HK-2 (cell line): ENCODE data around the gene SLC6A7.
"Not testable (repeated sequence)": the region's sequence is repeated elsewhere in the genome, so short reads cannot be mapped to it uniquely, and the experiment has no call there.

ENCODE experiments used
- DNase-seq: peaks from one replicate; pipeline ENCODE4 v3.0.0-alpha.2; 2018; ENCODE audit not compliant: unreplicated experiment

SLC6A7 gene

DNA sequence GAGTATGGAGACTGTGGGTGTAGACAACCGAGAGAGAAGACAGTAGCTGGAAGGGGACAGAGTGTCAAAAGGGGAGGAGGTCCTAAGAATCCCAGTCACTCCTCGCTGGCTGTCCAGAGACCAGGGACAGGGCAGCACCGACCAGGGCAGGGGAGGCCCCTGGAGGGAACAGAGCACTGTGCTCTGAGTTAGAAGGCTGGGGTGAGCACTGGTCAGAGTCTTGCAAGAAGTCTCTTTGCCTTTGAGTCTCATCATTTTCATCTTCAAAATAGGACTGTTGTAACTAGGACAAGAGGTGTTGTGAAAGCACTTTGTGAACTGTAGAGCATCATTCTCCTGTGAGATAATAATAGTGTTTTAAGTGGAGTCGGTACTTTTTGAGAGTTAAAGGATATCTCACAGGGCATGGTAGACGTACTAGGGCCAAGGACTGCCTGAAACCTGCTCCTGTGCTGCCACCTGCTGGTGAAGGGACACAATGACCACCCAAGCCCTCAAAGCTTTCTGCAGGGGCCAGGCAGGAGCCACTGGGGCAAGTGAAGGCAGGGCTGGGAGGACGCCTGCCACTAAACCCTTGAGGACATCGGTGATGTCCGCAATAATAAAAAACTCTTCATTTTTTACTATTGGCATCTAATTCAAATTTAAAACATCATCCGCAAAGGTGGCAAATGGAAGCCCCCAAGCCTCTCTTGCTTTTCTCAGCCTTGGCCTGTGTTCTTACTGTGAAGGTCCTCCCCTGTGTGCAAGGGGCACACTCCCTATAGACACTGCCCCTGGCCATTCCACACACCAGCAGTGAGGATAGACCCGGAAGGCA, 28.2 kb downstream of the SLC6A7 start:
- DNase-seq: peak; percentile 73

DNA sequence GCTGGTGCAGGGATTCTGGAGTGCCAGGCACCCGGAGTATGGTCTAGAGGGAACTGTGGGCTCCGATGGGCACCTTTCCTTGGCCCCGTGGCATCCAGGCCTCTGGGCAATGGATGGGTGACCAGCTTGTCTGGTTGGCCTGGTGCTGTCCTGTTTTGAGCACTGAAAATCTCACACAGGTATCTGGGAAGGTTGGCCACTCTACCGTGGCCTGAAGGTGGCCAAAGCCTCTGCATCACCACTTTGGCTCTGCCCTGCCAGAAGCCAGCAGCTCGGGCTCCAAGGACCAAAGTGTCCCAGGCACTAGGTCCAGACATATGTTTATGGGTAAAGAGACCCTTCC, 28.8 kb downstream of the SLC6A7 start:
- DNase-seq: no peak

- no peak for DNase-seq
Measured at GRCh38 chr5:150219142-150219541, 29.3 kb downstream of the SLC6A7 start.

DNA sequence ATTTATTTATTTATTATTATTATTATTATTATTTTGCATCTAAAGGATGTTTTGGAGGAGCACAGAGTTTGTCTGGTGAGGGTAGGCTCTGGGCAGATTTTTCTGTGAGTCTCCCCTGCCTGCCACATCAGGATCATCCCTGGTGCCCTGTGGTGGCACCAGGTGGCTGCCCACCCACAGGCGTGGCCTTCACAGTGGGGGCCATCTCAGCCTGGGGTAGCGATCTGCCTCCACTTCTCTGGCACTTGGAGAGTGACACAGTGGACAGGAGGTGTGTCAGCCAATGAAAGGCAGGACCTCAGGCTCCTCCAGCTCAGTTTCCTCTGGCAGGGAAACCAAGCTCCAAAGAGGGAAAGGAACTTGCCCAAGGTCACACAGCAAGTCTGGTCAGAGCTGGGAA, 30.0 kb downstream of the SLC6A7 start:
- no peak for DNase-seq

DNA sequence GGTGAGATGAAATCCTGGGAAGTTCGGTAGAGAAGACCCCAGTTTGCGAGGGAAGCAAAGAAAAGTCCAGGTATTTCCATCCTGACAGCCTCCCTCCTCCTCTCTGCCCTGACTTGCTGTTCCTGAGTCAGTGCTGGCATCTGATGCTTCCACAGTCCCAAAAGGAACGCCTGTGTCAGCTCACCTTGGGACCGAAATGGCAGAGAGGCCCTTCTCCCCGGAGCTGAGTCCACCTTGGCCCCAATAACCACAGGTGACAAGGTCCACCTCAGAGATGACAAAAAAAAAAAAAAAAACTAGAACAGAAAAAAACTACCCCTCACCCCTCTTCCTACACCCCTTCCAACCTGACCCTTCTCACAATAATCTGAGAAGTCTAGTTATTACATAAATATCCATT, 31.6 kb downstream of the SLC6A7 start:
- no peak for DNase-seq

DNA sequence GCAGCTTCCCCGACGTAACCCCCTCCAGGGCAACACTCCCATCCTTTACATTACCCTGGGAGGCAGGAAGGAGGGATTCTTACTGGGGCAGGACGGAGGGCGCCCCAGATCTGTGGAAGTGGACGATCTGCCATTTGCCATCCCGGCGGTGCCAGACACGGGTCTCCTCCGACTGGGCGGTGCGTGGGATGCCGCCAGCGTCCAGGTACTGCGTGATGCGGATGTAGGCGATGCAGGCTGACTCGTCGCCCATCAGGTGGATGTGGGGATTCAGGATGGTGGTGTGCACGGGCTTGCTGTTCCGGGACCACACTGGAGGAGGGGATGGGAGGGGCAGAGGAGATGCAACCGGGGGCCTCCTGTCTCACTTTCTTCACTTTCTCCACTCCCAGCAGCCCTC, 33.0 kb downstream of the SLC6A7 start:
- no peak for DNase-seq

- no peak for DNase-seq
Measured at GRCh38 chr5:150223474-150223873, 33.6 kb downstream of the SLC6A7 start.

DNA sequence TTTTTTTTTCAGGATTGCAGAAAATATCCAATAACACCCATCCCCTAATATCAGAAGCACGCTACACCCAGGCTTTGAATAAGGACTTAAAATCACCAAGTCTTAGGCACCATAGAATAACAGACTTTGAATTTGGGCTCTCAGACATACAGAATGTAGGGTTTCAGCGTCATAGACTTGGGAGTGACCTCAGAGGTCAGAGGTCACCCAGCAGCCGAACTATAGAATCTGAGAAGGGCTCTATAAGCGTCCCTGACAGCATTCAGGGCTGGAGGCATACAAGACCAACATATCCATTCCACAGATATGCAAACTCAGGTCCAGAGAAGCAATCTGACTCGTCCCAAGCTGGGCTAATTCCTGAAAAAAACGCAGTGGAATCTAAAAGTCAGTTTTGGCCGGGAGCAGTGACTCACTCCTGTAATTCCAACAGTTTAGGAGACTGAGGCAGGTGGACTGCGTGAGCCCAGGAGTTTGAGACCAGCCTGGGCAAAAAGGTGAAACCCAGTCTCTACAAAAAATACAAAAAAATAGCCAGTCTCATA, 34.7 kb downstream of the SLC6A7 start:
- no peak for DNase-seq

DNA sequence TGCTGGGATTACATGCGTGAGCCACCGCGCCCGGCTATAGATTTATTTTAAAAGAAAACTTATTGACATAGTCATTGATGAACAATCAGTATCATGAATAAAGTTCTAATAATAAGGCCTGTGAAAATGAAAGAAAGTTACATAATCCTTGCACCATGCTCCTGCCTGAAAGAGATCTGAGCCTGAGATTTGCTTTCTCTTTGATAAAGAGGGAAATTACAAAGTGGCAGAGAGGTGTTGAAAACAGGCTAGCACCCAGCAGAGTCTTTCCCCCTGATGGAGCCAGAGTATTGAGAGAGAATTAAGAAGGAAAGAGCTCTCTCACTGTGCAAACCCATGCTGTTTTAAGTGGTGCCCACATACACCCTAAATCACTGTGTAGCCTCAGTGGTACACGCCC, 37.2 kb downstream of the SLC6A7 start:
- DNase-seq: no peak

- DNase-seq: no peak
Measured at GRCh38 chr5:150227606-150228273, 37.9 kb downstream of the SLC6A7 start.

- no peak for DNase-seq
Measured at GRCh38 chr5:150229571-150229970, 39.7 kb downstream of the SLC6A7 start.

DNA sequence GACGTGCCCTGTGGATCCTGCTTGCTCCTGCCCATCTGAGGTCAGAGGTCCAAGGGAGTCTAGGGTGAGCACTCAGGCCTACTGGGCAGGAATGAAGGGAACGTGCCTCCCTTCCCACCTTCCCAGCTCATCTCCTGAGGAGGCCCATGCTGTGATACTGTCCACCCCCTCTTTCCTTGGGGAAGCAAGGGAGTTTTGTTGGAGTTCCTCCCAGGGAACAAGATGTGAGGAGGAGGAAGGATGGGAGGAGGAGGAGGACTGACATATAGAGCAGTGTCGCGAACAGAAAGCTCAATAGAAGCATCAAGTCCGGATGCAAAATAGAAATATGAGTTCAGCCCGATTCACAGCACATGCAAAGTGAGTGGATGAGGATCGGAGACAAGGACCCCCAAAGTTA, 41.0 kb downstream of the SLC6A7 start:
- no peak for DNase-seq

- not testable (repeated sequence) for DNase-seq
Measured at GRCh38 chr5:150233706-150234105, 43.8 kb downstream of the SLC6A7 start.

DNA sequence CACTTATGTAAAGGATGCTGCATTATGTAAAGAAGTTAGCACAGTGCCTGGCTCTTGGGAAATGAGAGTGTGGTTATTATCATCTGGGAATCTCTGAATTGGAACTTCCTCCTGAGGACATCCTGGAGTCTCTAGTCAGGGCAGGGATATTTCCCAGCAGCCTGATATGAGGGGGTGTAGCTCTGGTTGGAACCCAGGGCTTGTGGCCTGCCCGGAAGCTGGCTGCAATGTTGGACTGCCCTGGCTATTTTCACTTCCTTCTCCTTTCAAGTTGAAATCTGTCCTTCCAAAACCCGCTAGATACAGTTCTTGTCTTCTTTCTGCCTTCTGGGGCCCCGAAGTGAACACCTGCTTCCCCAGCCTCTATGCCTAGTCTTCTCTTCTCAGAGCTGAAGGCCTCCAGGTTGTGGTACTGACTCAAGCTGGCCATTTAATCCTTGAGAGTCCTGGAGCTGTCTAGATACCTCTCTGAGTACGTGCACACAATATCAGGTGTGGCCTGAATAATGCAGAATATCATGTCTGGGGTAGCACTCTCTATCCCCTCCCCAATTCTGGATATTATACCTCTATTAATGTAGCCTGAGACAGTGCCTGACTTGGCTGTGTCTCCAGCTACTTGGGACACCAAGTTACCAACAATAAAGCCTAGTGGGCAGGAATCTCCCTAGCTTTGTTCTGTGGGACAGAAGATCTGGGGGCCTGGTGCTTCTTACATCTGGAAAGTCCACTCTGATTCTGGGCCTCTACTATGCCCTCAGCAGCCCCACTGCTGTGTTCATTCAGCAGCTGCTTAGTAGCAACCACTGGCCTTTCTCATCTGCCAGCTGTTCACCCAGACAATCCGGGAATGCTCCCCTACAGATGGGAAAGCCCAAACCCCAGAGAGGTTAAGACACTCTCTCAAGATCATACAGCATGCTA, 45.0 kb downstream of the SLC6A7 start:
- no peak for DNase-seq

GRCh38 chr5:150235500-150235854, 45.6 kb downstream of the SLC6A7 start:
- no peak for DNase-seq

GRCh38 chr5:150236313-150236712, 46.5 kb downstream of the SLC6A7 start:
- DNase-seq: no peak

DNA sequence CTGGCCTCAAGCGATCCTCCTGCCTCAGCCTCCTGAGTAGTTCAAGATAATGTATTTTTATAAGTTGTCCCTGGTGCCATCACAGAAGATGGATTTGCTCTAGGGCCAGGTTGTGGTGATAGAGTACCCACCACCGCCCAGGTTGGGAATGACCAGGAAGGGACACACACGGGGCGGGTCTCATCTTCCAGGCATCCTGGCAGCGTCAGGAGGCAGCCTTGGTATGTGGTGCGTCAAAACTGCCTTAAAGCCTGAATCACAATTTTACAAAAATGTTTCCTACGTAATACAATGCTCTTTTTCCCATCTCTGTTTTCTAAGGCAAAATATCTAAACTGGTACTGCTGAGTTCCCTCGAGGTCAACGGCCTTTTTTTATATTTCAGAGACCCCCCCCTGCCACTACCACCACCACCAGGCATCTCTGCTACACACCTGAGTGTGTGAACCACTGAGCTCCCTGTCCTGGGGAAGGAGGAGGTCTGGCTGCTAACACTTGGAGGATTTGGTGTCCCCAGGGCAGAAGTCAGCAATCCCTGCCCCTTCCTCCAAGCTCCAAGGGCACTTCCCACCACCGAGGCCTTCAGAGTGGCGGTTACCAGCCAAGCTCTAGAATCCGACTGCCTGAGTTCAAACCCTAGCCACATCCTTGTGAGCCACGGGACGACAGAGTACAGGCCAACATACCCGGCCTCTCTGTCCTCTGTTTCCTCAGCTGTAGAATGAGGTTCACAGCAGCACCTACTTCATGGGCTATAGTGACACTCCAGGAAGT, 47.3 kb downstream of the SLC6A7 start:
- no peak for DNase-seq

DNA sequence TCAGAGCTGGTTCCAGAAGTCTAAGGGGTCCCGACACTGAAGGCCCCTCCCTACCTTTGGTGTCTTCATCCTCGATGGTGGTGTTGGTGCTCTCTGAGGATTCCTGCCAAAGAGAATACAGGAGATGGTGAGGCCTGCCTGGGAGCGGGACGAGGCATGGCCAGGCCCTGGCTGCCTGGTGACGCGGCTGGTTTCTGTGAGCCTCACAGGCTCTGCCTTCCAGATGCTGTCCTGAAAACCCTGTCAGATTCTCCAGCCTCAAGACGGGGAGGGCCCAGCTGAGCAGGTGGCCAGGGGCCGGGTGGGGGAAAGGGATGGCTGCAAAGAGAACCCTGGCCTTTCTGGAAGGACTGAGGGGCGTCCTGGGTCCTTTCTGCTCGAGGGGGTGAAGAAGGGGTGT, 48.8 kb downstream of the SLC6A7 start:
- no peak for DNase-seq

DNA sequence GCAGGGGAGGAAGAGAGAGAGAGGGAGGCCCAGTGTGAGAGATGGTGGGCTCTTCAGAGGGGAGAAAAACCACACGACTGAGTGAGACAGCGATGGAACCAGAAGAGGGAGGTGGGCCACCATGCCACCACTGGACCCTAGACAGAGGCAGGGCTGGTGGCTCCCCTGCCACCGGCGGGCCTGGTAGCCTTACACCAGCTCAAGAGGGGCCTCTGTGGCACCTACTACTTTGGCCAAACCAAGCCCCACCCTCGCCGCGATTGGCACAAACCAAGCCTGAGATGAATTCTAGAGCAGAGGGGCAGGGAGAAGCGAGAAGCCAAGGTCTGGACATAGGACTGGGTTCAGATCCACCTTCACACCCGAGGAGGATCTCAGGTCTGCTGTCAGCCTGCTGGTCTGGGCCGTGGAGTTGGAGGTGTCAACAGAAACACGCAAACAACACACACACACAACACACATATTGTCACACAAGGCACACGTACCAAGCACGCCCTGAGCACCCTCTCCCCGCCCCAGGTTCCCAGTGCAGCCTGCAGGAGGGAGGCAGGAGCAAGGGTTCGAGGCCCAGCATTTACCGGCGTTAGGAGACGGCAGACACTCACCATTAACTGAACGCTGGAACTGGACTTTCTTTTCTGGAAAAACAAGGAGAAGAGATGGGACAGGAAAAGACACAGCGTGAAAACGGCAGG, 49.4 kb downstream of the SLC6A7 start:
- no peak for DNase-seq

GRCh38 chr5:150239794-150240122, 49.9 kb downstream of the SLC6A7 start:
- no peak for DNase-seq
